GM04503 (cell line): ENCODE results near the gene TOX2.

Experiments
- DNase-seq: peaks from one replicate; pipeline ENCODE4 v3.0.0-alpha.2; 2012; ENCODE audit warnings: low read depth

TOX2 gene

GRCh38 chr20:43999848-44000247 is 85.2 kb downstream of the TOX2 start:
- DNase-seq = no peak

GRCh38 chr20:44001667-44002596 is 87.3 kb downstream of the TOX2 start:
- DNase-seq = no peak

GRCh38 chr20:44002861-44003260 is 88.2 kb downstream of the TOX2 start:
- DNase-seq = no peak

GRCh38 chr20:44003609-44004008 is 89.0 kb downstream of the TOX2 start:
- no peak for DNase-seq

GRCh38 chr20:44004306-44004915 is 89.8 kb downstream of the TOX2 start:
- no peak for DNase-seq

GRCh38 chr20:44005661-44006060 is 91.0 kb downstream of the TOX2 start:
- DNase-seq = no peak

GRCh38 chr20:44006126-44006525 is 91.5 kb downstream of the TOX2 start:
- DNase-seq = no peak

GRCh38 chr20:44006578-44006977 is 91.9 kb downstream of the TOX2 start:
- no peak for DNase-seq

GRCh38 chr20:44008806-44009678 is 94.4 kb downstream of the TOX2 start:
- DNase-seq = no peak

- no peak for DNase-seq
These were observed 95.0 kb downstream of the TOX2 start for GRCh38 chr20:44009679-44009992.

GRCh38 chr20:44010162-44010704 is 95.6 kb downstream of the TOX2 start:
- DNase-seq = no peak

GRCh38 chr20:44011251-44011940 is 96.7 kb downstream of the TOX2 start:
- no peak for DNase-seq

- DNase-seq = no peak
These were observed 98.0 kb downstream of the TOX2 start for GRCh38 chr20:44012466-44013226.

- DNase-seq = no peak
These were observed 100.4 kb downstream of the TOX2 start for GRCh38 chr20:44014807-44015732.

- DNase-seq = no peak
These were observed 101.1 kb downstream of the TOX2 start for GRCh38 chr20:44015733-44016103.

GRCh38 chr20:44016525-44016924 is 101.9 kb downstream of the TOX2 start:
- DNase-seq = no peak

- DNase-seq = no peak
These were observed 102.6 kb downstream of the TOX2 start for GRCh38 chr20:44017211-44017610.

GRCh38 chr20:44017905-44018258 is 103.2 kb downstream of the TOX2 start:
- no peak for DNase-seq

- DNase-seq = peak; percentile 76
These were observed 103.7 kb downstream of the TOX2 start for GRCh38 chr20:44018259-44018941.
